AG08395 (cell line): ENCODE data around the gene STXBP5L.
"Not testable (repeated sequence)": the region's sequence is repeated elsewhere in the genome, so short reads cannot be mapped to it uniquely, and the experiment has no call there.

Experiments used
- DNase-seq: peaks from one replicate; pipeline ENCODE4 v3.0.0; 2012; ENCODE audit warnings: mixed read lengths, low spot score

The STXBP5L gene

DNA sequence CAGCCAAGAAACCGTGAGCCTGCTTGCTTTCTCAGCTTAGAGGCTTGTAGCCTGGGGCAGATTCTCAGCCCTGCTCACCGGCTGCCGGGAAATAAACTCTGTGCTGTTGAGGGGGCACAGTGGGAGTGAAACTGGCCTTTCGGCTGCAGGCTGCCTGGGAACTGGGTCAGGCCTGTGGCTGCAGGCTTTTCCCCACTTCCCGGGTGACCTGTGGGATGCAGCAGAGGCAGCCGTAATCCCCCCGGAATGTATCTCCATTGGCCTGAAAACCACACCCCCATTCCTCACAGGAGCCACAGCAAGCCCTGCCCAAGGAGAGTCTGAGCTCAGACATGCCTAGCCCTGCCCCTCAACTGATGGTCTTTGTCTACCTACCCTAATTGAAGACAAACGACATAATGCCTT lies 110.9 kb downstream of the STXBP5L start:
- no peak for DNase-seq

DNA sequence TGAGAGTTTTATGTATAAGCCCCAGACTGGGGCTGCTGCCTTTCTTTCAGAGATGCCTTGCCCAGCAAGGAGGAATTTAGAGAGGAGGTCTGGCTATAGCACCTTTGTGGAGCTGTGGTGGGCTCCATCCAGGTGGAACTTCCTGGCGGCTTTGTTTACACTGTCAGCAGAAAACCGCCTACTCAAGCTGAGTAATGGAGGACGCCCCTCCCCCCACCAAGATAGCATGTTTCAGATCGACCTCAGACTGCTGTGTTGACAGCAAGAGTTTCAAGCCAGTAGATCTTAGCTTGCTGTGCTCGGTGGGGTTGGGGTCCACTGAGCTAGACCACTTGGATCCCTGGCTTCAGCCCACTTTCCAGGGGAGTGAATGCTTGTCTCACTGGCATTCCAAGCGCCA lies 155.6 kb downstream of the STXBP5L start:
- DNase-seq = no peak

DNA sequence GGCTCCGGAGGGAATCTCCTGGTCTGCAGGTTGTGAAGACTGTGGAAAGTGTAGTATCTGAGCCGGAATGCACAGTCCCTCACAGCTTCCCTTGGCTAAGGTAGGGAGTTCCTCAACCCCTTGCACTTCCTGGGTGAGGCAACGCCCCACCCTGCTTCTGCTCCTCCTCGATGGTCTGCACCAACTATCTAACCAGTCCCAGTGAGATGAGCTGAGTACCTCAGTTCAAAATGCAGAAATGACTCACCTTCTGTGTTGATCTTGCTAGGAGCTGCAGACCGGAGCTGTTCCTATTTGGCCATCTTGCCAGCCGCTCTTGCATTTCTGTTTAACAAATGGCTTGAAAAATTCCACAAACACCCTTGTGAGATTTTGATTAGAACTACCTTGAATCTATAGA lies 156.1 kb downstream of the STXBP5L start:
- no peak for DNase-seq

DNA sequence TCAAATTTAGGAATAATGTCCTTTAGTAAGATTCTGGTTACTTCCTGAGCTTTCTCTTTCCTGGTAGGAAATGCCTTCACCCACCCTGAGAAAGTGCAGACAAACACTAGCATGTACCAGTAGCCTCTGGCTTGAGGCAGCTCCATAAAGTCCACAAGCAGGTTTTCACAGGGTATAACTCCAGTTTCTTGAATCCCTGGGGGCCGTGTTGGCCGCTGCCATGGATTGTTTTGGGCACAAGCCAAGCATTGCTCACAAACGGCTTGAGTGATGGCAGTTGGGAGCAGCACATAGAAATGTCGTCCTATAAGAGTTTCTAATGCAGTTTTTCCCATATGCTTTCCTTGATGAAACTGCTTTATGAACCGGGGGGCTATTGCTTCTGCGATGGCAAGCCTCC lies 164.1 kb downstream of the STXBP5L start:
- no peak for DNase-seq

DNA sequence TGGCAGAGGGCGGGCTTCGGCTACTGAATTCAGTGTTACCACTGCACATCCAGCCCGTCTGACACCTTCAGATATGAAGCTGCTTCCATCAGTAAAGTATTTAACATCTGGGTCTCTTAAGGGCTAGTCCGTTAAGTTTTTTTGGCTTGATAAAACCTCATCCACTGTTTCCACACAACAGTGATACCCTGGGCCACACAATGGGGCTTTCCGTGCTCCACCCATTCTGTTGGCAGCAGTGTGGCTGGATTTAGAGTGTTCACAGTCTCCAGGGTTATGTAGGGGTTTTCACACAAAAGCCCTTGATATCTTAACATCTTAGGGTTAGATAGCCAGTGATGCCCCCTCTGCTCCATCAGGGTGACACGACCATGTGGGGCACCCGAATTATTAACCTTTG lies 165.0 kb downstream of the STXBP5L start:
- DNase-seq = no peak

DNA sequence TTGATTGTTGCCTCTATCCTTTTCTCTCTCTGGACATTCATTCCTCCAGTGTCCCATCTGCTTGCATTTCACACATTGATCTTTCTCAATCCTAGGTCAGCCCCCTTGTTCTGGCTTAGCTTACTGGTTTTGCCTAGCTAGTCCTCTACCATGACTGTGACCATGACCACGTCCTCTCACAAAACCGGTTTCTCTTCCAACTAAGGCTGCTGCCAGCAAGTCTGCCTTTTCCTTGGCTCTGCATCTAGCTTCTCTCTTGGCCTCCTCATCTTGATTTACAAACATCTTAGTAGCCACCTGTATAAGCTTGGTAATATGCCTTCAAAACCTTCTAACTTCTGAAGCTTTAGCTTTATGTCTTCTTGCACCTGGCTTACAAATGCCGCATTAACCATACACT lies 167.2 kb downstream of the STXBP5L start:
- DNase-seq = no peak

DNA sequence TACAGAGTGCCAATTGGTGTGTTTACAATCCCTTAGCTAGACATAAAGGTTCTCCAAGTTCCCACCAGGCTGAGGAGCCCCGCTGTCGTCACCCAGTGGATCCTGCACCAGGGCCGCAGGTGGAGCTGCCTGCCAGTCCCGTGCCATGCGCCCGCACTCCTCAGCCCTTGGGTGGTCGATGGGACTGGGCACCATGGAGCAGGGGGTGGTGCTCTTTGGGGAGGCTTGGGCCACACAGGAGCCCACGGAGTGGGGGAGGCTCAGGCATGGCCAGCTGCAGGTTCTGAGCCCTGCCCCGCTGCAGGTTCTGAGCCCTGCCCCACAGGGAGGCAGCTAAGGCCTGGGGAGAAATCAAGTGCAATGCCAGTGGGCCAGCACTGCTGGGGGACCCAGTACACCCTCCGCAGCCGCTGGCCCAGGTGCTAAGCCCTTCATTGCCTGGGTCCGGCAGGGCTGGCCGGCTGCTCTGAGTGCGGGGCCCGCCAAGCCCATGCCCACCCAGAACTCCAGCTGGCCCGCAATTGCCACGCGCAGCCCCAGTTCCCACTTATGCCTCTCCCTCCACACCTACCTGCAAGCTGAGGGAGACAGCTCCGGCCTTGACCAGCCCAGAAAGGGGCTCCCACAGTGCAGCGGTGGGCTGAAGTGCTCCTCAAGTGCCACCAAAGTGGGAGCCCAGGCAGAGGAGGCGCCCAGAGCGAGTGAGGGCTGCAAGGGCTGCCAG lies 170.5 kb downstream of the STXBP5L start:
- not testable (repeated sequence) for DNase-seq

DNA sequence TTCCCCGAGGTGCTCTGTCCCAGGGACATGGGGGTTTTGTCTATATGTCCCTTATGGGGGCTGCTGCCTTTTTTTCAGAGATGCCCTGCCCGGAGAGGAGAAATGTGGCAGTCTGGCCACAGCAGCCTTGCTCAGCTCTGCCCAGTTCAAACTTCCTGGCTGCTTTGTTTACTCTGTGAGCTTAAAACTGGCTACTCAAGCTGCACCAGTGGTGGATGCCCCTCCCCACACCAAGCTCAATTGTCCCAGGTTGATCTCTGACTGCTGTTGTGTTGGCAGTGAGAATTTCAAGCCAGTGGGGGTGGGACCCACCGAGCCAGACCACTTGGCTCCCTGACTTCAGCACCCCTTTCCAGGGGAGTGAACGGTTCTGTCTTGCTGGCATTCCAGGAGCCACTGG lies 188.9 kb downstream of the STXBP5L start:
- no peak for DNase-seq

DNA sequence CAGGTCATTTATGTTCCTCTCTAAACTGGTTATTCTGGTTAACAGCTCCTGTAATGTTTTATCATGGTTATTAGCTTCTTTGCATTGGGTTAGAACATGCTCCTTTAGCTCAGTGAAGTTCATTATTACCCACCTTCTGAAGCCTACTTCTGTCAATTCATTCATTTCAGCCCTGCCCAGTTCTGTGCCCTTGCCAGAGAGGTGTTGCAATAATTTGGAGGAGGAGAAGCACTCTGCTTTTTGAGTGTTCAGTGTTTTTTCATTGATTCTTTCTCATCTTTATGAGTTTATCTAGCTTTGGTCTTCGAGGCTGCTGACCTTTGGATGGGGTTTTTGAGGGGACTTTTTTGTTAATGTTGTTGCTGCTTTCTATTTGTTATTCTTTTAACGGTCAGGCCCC lies 203.1 kb downstream of the STXBP5L start:
- not testable (repeated sequence) for DNase-seq

DNA sequence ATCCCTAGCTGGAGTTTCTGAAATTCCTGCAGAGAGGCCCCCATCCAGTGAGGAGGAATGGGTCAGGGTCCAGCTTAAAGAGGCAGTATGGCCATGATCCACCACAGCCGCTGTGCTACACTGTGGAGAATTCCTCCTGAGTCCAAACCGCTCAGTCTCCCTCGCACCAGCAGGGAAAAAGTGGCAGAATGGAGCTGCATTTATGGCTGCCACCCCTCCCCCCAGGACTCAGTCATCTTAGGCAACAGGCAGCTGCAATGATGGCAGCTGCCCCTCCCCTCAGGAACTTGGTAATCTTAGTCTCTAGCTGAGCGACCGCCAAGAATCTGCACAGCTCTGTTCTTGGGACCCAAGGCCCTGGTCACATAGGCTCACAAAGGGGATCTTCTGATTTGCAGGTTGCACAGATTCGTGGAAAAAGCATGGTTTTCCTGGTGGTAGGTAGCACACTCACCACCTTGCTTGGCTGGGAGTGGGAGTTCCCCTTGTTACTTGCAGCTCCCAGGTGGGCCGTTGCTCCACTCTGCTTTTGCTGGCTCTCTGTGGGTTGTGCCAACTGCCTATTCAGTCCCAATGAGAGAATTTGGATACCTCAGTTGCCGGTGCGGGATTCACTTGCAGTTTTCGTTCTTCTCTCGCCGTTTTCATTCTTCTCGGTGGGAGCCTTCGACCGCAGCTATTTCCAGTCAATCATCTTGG lies 204.1 kb downstream of the STXBP5L start:
- DNase-seq = no peak

DNA sequence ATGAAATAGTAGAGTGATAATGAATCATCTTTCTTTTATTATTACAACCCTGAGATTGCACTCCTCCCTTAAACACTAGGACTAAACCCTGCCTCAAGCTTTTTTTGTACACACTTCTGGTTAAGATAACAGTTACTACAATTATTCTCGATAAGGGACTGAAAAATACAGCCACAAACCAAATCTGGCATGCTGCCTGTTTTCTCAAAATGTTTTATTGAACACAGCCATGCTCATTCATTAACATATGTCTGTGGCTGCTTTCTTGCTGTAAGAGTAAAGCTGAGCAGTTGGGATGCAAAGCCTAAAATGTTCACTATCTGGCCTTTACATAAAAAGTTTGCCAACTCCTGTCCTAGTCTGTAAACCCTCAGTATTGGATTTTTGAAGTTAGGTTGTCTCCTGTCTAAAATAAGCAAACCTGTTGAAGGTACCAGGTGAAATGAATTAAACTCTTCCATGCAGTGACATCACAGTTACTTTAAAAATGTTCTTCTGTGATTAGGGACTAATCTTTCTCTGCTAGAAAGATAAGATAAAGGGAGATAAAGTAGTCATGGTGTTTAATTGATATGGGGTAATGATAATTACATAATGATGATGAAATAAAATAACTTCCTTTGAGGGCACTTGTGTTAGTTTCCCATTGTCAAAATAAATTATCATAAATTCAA lies 218.2 kb downstream of the STXBP5L start:
- DNase-seq = no peak

DNA sequence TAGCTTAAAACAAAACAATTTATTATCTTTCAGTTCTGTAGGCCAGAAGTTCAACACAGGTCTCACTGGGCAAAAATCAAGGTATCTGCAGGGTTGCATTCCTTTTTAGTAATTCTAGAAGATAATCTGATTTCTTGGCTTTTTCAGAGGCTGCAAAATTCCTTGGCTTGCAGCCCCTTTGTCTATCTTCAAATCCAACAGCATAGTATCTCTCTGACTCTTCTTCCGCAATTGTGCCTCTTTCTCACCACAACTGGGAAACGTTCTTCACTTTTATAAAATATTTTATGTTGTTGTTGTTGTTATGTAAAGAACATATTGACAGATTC lies 218.7 kb downstream of the STXBP5L start:
- DNase-seq = no peak

DNA sequence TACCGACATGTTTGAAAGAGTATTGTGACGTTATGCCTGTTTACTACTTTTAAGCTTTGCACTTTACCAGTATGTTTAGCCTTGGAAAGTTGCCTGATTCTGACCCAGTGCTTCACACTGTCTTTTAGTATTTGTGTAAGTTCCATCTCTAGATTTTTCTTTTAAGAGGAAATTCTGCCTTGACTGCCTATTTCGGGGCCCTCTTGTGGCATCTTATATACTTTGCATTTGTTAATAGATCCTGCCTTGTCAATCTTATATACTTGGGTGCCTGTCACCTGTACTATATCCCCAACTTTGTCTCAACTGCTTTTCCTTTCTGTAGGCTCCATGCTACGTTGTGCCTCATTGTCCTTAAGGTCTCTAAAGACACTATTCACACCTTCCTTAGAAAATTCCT lies 244.6 kb downstream of the STXBP5L start:
- DNase-seq = no peak

DNA sequence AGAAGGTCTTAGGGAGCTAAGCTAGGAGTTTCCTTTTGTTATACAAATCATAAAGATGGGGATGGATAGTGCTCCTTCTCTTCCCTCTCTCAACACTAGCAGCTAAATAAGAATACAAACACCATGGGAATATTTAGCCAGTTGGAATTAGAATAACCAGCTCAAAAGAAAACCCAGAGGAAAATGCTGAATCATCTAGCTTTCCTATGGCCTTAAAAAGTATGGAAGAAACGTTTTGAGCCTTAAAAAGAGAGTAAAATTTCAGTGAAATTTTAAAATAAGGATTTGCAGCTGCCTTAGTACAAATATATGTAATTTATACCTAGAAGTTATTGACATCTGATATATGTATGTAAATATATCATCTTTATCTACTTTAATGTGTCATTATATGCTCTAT lies 245.8 kb downstream of the STXBP5L start:
- DNase-seq = no peak

DNA sequence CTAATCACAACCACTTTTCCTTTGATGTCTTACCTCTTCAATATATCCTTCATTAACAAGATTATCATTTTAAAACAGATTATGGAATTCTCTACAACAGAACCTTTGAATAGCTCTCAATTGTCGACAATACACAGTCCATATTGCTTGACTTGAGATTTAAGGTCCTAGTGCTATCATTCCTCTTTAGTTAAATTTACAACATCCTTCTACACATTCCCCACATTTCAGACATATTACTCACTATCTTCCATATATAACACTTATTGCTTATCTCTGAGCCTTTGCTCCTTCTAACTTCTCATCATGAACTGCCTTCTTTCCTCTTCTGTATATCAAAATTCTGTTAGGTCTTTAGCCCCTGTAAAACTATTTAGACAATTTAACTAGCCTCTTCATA lies 247.0 kb downstream of the STXBP5L start:
- no peak for DNase-seq

DNA sequence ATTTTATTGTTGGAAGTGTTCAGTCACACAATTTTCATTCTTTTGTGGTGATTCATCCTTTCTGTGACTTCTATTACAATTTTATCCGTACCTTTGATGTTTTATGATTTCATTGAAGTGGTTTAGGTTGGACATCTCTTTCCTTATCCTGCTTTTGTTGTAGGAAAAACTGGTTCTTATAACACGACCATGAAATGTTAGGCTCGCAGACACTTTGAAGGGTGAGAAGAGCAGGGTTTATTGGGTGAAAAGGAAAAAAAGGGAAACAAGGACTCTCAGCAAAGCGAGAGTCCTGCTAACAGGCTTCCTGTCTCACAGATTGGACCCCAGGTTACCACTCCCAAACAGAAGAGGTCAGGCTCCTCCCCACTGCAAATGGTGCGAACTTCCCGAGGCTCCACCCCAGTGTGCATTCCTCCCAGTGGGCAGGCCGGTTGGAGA lies 257.4 kb downstream of the STXBP5L start:
- DNase-seq = no peak

DNA sequence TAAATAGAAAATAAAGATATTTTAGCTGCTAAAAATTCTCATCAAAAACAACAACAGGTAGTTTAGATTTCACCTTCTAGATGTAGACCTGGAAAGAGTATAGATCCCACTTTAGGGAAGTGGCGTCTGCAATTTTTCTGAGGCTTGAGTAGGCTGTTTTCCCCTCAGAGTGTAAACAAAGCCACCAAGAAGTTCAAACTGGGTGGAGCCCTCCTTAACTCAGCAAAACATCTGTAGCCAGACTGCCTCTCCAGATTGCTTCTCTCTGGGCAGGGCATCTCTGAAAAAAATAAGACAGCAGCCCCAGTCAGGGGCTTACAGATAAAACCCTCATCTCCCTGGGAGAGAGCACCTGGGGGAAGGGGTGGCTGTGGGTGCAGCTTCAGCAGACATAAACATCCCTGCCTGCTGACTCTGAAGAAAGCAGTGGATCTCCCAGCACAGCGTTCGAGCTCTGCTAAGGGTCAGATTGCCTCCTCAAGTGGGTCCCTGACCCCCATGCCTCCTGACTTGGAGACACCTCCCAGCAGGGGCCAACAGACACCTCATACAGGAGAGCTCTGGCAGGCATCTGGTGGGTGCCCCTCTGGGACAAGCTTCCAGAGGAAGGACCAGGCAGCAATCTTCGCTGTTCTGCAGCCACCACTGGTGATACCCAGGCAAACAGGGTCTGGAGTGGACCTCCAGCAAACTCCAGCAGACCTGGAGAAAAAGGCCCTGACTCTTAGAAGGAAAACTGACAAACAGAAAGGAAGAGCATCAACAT lies 259.6 kb downstream of the STXBP5L start:
- DNase-seq = no peak

DNA sequence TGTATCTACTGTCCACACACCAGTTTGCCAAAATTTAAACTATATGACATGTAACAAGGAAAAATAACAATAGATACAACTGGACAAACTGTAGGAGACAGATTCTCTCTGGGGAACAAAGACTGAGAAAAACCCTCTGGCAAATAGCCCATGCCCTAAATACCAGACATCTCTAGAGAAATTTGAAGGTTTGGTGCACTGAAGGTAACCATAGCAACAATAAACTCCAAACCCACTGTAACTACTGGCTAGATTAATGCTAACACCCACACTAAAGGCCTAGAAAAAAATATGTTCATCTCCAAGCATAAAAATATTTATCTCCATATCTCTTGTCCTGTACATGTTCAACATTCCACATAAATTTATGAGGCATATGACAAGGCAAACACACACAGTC lies 267.1 kb downstream of the STXBP5L start:
- DNase-seq = no peak

DNA sequence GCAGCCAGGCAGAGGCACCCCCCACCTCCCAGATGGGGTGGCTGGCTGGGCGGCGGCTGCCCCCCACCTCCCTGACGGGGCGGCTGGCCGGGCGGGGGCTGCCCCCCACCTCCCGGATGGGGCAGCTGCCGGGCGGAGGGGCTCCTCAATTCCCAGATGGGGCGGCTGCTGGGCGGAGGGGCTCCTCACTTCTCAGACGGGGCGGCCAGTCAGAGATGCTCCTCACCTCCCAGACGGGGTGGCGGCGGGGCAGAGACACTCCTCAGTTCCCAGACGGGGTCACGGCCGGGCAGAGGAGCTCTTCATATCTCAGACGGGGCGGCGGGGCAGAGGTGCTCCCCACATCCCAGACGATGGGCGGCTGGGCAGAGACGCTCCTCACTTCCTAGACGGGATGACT lies 282.6 kb downstream of the STXBP5L start:
- not testable (repeated sequence) for DNase-seq

DNA sequence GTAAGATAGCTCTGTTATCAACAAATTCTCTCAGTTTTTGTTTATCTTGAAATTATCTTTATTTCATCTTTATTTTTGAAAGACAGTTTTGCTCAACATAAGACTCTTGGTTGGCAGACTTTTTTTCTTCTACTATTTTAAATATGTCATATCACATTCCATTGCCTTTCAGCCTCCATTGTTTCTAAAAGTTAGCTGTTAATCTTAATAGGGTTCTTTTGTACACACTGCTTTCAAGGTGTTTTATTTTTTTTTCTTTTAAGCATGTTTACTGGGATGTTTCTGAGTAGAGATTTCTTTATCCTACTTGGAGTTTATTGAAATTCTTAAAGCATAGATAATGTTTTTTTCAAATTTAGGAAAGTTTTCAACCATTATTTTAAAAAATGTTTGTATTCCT lies 294.6 kb downstream of the STXBP5L start:
- DNase-seq = no peak

DNA sequence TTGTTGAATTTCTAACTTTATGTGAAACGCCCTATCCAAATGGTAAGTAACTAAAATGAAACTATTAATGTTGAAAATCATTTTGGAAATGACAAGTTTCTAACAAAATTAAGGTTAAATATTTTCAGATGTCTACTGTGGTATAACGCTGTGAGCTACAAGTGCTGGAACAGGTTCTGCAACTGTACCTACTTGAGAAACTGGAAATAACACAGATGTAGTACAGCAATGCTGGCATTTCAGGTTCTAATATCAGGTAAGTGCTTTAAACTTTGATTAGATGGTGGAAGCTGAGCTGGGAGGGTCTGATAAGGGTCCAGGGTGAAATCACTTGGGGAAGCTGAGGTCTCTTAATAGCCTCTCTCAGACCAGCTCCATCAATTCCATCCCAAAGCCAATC lies 315.1 kb downstream of the STXBP5L start:
- DNase-seq = no peak

DNA sequence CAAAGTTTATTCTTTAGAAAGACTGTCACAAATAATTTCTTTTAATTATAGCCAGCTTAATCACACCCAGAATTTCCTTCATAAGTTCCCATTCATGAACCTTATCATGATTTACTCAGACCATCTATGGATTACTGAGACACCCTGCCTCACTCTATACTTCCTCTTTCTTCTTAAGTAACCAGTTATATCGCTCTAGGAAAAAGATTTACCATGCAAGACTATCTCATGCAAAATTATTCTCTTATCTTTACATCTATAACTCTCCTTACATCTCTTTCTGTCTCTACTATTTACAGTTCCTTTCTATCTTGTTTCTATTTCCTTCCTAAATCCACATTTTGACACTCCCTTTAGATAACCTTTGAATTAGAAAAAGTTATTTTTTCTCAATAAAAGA lies 321.0 kb downstream of the STXBP5L start:
- DNase-seq = no peak

DNA sequence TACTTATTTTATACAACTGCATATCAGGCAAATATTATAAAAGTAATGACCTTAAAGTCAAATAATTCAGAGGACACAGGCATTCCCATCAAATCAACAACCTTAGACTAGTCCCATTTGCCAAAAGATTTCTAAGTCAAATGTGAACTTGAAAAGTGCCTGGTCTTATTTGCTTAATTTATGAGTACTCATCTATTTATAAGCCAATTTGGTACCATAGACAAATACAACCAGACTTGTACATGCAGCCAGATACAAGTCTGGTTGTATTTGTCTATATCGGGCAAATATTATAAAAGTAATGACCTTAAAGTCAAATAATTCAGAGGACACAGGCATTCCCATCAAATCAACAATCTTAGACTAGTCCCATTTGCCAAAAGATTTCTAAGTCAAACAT lies 322.2 kb downstream of the STXBP5L start:
- not testable (repeated sequence) for DNase-seq
